ENCODE results near the gene RNF31. TPM values are rescaled to one million over a fixed set of nuclear protein-coding genes. Genes with fewer than 3 reads are reported as not detected.

Gene RNF31
- total and polyA plus RNA-seq, 2 of the 13 experiments (the other 11 are each of a cell fraction or from before 2014, with no cell fraction given), result 48.2 to 86.8 TPM

GRCh38 chr14:24160850-24161804, 13.8 kb downstream of the RNF31 start, which contains the start of gene IRF9 (continued):
- peak; percentile 96 for TF ChIP-seq NAIF1 (CRISPR knock-in tag; IDR thresholded peaks at IDR 0.05; ENCODE audit: borderline replicate concordance)
- no peak; the same call in 1 of the 2 replicates for TF ChIP-seq CEBPB (IDR thresholded peaks at IDR 0.05; ENCODE audit: borderline replicate concordance, low read depth, low read length)
- peak; percentile 87; the same call in 1 of the 2 replicates for TF ChIP-seq ZXDC (CRISPR knock-in tag; IDR thresholded peaks at IDR 0.05)
- peak; percentile 100 for TF ChIP-seq ZNF614 (CRISPR knock-in tag; IDR thresholded peaks at IDR 0.05; ENCODE audit: borderline replicate concordance)
- TF ChIP-seq SYNCRIP (IDR thresholded peaks at IDR 0.05; ENCODE audit: insufficient read depth, low read depth, low read length), result no peak
- TF ChIP-seq, protein P1, sequence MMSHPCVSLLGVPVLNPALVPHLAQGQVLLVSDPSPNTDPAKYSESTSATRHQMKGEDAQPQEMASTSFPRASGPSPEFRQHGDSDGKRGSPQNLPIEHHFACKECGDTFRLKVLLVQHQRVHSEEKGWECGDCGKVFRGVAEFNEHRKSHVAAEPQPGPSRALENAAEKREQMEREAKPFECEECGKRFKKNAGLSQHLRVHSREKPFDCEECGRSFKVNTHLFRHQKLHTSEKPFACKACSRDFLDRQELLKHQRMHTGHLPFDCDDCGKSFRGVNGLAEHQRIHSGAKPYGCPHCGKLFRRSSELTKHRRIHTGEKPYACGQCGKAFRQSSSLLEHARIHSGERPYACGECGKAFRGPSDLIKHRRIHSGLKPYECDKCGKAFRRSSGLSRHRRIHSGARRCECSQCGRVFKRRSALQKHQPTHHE (CRISPR knock-in tag; IDR thresholded peaks at IDR 0.05; ENCODE audit: borderline replicate concordance), result peak; percentile 87; the same call in 1 of the 2 replicates
- peak; percentile 82 for TF ChIP-seq YY1 (IDR thresholded peaks at IDR 0.05; ENCODE audit: insufficient read depth, insufficient replicate concordance, low read depth, low read length)
- TF ChIP-seq SCMH1 (CRISPR knock-in tag; IDR thresholded peaks at IDR 0.05; ENCODE audit: borderline replicate concordance), result no peak
- peak; percentile 97 for TF ChIP-seq ZFP36L2 (CRISPR knock-in tag; IDR thresholded peaks at IDR 0.05)
- peak; percentile 82 for TF ChIP-seq HNF4A (CRISPR knock-in tag; IDR thresholded peaks at IDR 0.05)
- TF ChIP-seq MYNN (CRISPR knock-in tag; IDR thresholded peaks at IDR 0.05; ENCODE audit: low read depth), result peak; percentile 93
- TF ChIP-seq ZBTB40 (IDR thresholded peaks at IDR 0.05), result no peak
- TF ChIP-seq ZBTB40 (CRISPR knock-in tag; IDR thresholded peaks at IDR 0.05), result peak; percentile 53; the same call in 1 of the 2 replicates
- peak; percentile 99 for TF ChIP-seq FOXC1 (CRISPR knock-in tag; IDR thresholded peaks at IDR 0.05; ENCODE audit: borderline replicate concordance)
- TF ChIP-seq MAF1 (CRISPR knock-in tag; IDR thresholded peaks at IDR 0.05; ENCODE audit: borderline replicate concordance), result peak; percentile 89; the same call in 1 of the 2 replicates

Data from HepG2 (cell line).